HG03520 (cell line): ENCODE data around the gene MAP3K14.
"Not testable (repeated sequence)": the region's sequence is repeated elsewhere in the genome, so short reads cannot be mapped to it uniquely, and the experiment has no call there.

Experiments
- ATAC-seq: cut with Tn5 transposase; IDR thresholded peaks from one replicate; pipeline ENCODE4 v1.9.1; 2021; ENCODE audit warnings: mild to moderate bottlenecking, moderate library complexity; ENCODE audit not compliant: unreplicated experiment

The MAP3K14 gene

GRCh38 chr17:45302220-45302619, 14.6 kb downstream of the MAP3K14 start:
- ATAC-seq, result not testable (repeated sequence)

GRCh38 chr17:45301674-45302073, 15.1 kb downstream of the MAP3K14 start:
- ATAC-seq, result no peak

GRCh38 chr17:45300060-45300751, 16.6 kb downstream of the MAP3K14 start:
- no peak for ATAC-seq

- ATAC-seq, result no peak
Measured at GRCh38 chr17:45299361-45299760, 17.5 kb downstream of the MAP3K14 start.

GRCh38 chr17:45298546-45299285, 18.1 kb downstream of the MAP3K14 start:
- no peak for ATAC-seq

- ATAC-seq, result no peak
Measured at GRCh38 chr17:45296833-45297124, 20.0 kb downstream of the MAP3K14 start.

GRCh38 chr17:45296003-45296832, 20.6 kb downstream of the MAP3K14 start:
- ATAC-seq, result no peak

GRCh38 chr17:45294506-45294905, 22.3 kb downstream of the MAP3K14 start:
- ATAC-seq, result no peak

- ATAC-seq, result no peak
Measured at GRCh38 chr17:45293413-45294211, 23.2 kb downstream of the MAP3K14 start.

- ATAC-seq, result no peak
Measured at GRCh38 chr17:45292696-45293412, 24.0 kb downstream of the MAP3K14 start.

- no peak for ATAC-seq
Measured at GRCh38 chr17:45291171-45291805, 25.5 kb downstream of the MAP3K14 start.

GRCh38 chr17:45290269-45290765, 26.5 kb downstream of the MAP3K14 start:
- no peak for ATAC-seq

- ATAC-seq, result no peak
Measured at GRCh38 chr17:45289301-45290268, 27.2 kb downstream of the MAP3K14 start.

- no peak for ATAC-seq
Measured at GRCh38 chr17:45288825-45289224, 28.0 kb downstream of the MAP3K14 start.

GRCh38 chr17:45287526-45288500, 29.0 kb downstream of the MAP3K14 start:
- no peak for ATAC-seq

GRCh38 chr17:45286286-45286685, 30.5 kb downstream of the MAP3K14 start:
- no peak for ATAC-seq
